Activated CD4-positive, alpha-beta memory T cell treated with anti-CD3 and anti-CD28 coated beads for 36 hours (primary cell): ENCODE measurements around the gene UFC1. TPM values are rescaled to one million over a fixed set of nuclear protein-coding genes. Genes with fewer than 3 reads are reported as not detected.

Experiments
- CTCF ChIA-PET: fragments of 350-600 bp; sonication (Branson Sonifier 250); formaldehyde crosslinking; loops from one replicate; lab custom pipeline; 2021; ENCODE audit warnings: antibody characterized with exemption, inconsistent platforms; lab: Charles Lee
- POLR2A ChIA-PET: fragments of 350-600 bp; sonication (Branson Sonifier 250); formaldehyde crosslinking; loops from one replicate; lab custom pipeline; 2021; ENCODE audit warnings: antibody characterized with exemption; lab: Charles Lee
- DNase-seq: peaks from one replicate; pipeline ENCODE4 v3.0.0-alpha.2; 2020
- H3K27ac Mint-ChIP-seq: one replicate; pipeline ENCODE4 v1.8.0; 2021; ENCODE audit warnings: mixed read lengths
- H3K27me3 Mint-ChIP-seq: one replicate; pipeline ENCODE4 v1.8.0; 2021; ENCODE audit warnings: mixed read lengths
- H3K36me3 Mint-ChIP-seq: one replicate; pipeline ENCODE4 v1.8.0; 2021; ENCODE audit warnings: mixed read lengths
- H3K4me1 Mint-ChIP-seq: one replicate; pipeline ENCODE4 v1.8.0; 2021; ENCODE audit warnings: low read depth, mixed read lengths
- H3K4me3 Mint-ChIP-seq: one replicate; pipeline ENCODE4 v1.8.0; 2021; ENCODE audit warnings: mild to moderate bottlenecking, mixed read lengths
- H3K9me3 Mint-ChIP-seq: one replicate; pipeline ENCODE4 v1.8.0; 2021; ENCODE audit warnings: mixed read lengths
- intact Hi-C: fragments of 100-400 bp; cut with micrococcal nuclease; formaldehyde crosslinking; loops from one replicate; pipeline ENCODE4 v1.15.1; 2023
- total RNA-seq, 2 experiments: library from RNA; stranded (reverse); gene quantifications; one replicate each; pipeline ENCODE4 v1.2.3, GENCODE V29; 2021

Gene UFC1
- total RNA-seq, 2 experiments from 2014 or later = 87.7 to 91.0 TPM

DNA sequence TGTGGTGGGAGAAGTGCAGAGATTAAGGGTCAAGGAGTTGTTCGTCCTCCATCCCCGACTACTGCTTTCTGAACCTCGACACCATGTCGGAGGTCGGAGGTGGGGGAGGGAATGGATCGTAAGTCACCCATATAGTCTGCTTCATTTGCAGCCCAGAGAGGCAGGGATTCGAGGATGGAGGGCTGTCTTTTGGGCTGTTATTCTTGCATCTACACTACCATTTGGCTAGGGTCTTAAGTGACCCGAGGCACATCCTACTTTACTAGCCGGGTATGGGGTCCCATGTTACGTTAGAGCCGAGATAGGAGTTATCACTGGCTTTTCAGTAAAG, 6.1 kb downstream of the UFC1 start:
- H3K4me1 Mint-ChIP-seq = peaks cover 55% of the 10 kb centered on the region
- ChIA-PET POLR2A (no interaction called here), CTCF (no interaction called here)
- H3K4me3 Mint-ChIP-seq = peak overlapping the region; percentile 78
- no peak for DNase-seq
- no peaks in the 10 kb centered on the region for H3K9me3 Mint-ChIP-seq
- intact Hi-C loops = no loop called here
- H3K27me3 Mint-ChIP-seq = no peaks in the 10 kb centered on the region
- peaks cover 34% of the 10 kb centered on the region for H3K36me3 Mint-ChIP-seq
- peak overlapping the region; percentile 81 for H3K27ac Mint-ChIP-seq

DNA sequence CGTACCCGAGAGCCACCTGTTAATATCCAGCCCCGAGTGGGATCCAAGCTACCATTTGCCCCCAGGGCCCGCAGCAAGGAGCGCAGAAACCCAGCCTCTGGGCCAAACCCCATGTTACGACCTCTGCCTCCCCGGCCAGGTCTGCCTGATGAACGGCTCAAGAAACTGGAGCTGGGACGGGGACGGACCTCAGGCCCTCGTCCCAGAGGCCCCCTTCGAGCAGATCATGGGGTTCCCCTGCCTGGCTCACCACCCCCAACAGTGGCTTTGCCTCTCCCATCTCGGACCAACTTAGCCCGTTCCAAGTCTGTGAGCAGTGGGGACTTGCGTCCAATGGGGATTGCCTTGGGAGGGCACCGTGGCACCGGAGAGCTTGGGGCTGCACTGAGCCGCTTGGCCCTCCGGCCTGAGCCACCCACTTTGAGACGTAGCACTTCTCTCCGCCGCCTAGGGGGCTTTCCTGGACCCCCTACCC, 6.9 kb downstream of the UFC1 start:
- DNase-seq = no peak

GRCh38 chr1:161161652-161162051, 7.9 kb downstream of the UFC1 start:
- H3K36me3 Mint-ChIP-seq = peaks cover 34% of the 10 kb centered on the region

More for the DNA sequence above, 6.9 kb downstream of the UFC1 start:
- Mint-ChIP-seq H3K9me3 (no peaks in the 10 kb centered on the region), H3K4me3 (peak overlapping the region; percentile 78), H3K27me3 (no peaks in the 10 kb centered on the region), H3K36me3 (peaks cover 34% of the 10 kb centered on the region), H3K4me1 (peaks cover 54% of the 10 kb centered on the region), H3K27ac (no peak overlapping the region)
- ChIA-PET CTCF (no interaction called here), POLR2A (interaction anchor here (1.6 kb wide), 1 partner anchor 16 kb away, joined by 5 read pairs; no protein-coding TSS in a partner anchor)
- intact Hi-C loops = no loop called here

DNA sequence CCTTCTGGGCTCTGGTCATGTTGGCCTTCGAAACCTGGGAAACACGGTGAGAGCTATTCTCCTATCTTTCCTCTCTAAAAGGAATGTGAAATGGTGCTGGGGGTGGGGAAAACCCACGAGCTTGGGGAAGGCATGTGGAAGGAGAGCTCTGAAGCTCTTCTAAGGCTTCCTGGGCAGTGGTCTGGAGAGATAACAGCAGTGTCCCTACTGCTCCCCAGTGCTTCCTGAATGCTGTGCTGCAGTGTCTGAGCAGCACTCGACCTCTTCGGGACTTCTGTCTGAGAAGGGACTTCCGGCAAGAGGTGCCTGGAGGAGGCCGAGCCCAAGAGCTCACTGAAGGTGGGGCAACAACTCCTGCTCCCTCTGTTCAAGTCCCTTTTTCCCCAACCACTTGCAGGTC, 8.3 kb downstream of the UFC1 start:
- H3K27me3 Mint-ChIP-seq = no peaks in the 10 kb centered on the region
- CTCF ChIA-PET = interaction anchor here (1.4 kb wide), 1 partner anchor 15 kb away, joined by 3 read pairs; the partner anchor contains the start of gene B4GALT3
- H3K4me1 Mint-ChIP-seq = peaks cover 59% of the 10 kb centered on the region

More at GRCh38 chr1:161161652-161162051, 7.9 kb downstream of the UFC1 start:
- Mint-ChIP-seq H3K27ac (no peak overlapping the region), H3K4me3 (no peak overlapping the region), H3K9me3 (no peaks in the 10 kb centered on the region), H3K27me3 (no peaks in the 10 kb centered on the region), H3K4me1 (peaks cover 57% of the 10 kb centered on the region)
- no peak for DNase-seq
- POLR2A ChIA-PET = interaction anchor here (1.0 to 1.6 kb wide), 2 partner anchors 9 to 15 kb away, joined by 4 to 5 read pairs; no protein-coding TSS in a partner anchor
- CTCF ChIA-PET = no interaction called here
- intact Hi-C loops = no loop called here

DNA sequence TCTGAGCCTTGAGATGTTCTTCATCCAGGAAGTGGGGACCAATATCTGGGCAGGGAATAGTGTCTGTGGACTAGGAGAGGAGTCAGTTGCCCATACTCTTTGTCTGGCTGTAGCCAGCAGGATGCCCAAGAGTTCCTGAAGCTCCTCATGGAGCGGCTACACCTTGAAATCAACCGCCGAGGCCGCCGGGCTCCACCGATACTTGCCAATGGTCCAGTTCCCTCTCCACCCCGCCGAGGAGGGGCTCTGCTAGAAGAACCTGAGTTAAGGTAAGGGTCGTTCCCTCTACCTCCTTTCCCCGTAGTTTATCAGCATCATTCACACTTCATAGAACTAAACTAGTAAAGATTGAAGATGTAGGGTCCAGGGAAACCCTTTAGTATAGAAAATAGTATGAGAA, 9.0 kb downstream of the UFC1 start:
- Mint-ChIP-seq H3K4me3 (no peak overlapping the region), H3K4me1 (peaks cover 63% of the 10 kb centered on the region), H3K9me3 (no peaks in the 10 kb centered on the region), H3K27ac (no peak overlapping the region), H3K27me3 (no peaks in the 10 kb centered on the region), H3K36me3 (peaks cover 24% of the 10 kb centered on the region)
- POLR2A ChIA-PET = interaction anchor here (1.0 kb wide), 1 partner anchor 8 kb away, joined by 4 read pairs; no protein-coding TSS in a partner anchor
- CTCF ChIA-PET = interaction anchor here (1.4 kb wide), 1 partner anchor 14 kb away, joined by 3 read pairs; the partner anchor contains the start of gene B4GALT3
- DNase-seq = no peak
- intact Hi-C loops = no loop called here

More for the DNA sequence above, 8.3 kb downstream of the UFC1 start:
- Mint-ChIP-seq H3K9me3 (no peaks in the 10 kb centered on the region), H3K36me3 (peaks cover 31% of the 10 kb centered on the region), H3K4me3 (no peak overlapping the region), H3K27ac (no peak overlapping the region)
- no peak for DNase-seq
- POLR2A ChIA-PET = interaction anchor here (1.0 to 1.6 kb wide), 2 partner anchors 9 to 14 kb away, joined by 4 to 5 read pairs; no protein-coding TSS in a partner anchor
- intact Hi-C loops = no loop called here

DNA sequence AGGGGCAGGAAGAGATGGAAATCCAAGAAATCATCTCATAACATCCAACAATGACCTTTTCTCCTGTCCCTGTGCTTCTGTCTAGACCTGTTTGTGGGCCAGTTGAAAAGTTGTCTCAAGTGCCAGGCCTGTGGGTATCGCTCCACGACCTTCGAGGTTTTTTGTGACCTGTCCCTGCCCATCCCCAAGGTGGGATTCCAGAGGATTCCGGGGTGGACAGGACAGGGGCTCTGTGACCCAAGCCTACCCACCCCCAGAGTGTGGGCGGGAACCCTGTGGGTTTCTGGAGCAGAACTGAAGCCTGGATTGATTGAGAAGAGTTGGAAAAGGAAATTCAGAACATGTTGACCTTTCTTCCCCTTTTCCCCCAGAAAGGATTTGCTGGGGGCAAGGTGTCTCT, 10.0 kb downstream of the UFC1 start:
- no peak for DNase-seq
- Mint-ChIP-seq H3K27ac (peak overlapping the region; percentile 16), H3K9me3 (no peaks in the 10 kb centered on the region), H3K4me1 (peaks cover 64% of the 10 kb centered on the region), H3K4me3 (no peak overlapping the region), H3K27me3 (no peaks in the 10 kb centered on the region), H3K36me3 (peaks cover 16% of the 10 kb centered on the region)
- ChIA-PET POLR2A (no interaction called here), CTCF (interaction anchor here (1.0 kb wide), 1 partner anchor 31 kb away, joined by 3 read pairs; the partner anchor contains the start of gene DEDD)
- intact Hi-C loops = no loop called here

DNA sequence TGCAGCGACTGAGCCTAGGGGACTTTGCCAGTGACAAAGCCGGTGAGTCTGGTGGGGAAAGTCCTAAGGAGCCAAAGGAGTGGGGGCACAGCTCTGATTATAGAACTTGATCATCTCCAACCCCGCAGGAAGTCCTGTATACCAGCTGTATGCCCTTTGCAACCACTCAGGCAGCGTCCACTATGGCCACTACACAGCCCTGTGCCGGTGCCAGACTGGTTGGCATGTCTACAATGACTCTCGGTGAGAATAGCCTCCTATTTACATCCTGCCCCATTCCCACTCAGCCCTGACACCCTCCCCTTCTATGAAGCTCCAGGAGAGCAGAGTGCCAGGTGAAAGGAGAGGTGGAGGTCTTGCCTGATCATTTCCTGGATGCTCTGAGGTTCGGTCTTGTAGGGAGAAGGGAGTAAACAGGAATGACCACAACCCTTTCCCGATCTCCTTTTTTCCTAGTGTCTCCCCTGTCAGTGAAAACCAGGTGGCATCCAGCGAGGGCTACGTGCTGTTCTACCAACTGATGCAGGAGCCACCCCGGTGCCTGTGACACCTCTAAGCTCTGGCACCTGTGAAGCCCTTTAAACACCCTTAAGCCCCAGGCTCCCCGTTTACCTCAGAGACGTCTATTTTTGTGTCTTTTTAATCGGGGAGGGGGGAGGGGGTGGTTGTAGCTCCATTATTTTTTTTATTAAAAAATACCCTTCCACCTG, 11.3 kb downstream of the UFC1 start:
- POLR2A ChIA-PET = interaction anchor here (0.6 to 3.2 kb wide), 12 partner anchors 9 to 133 kb away, joined by 3 to 41 read pairs (median 11); partner anchors contain the start of genes B4GALT3, DEDD, NDUFS2 and NIT1
- Mint-ChIP-seq H3K27me3 (no peaks in the 10 kb centered on the region), H3K27ac (peak overlapping the region; percentile 61), H3K36me3 (peaks cover 14% of the 10 kb centered on the region), H3K4me1 (peaks cover 57% of the 10 kb centered on the region), H3K9me3 (no peaks in the 10 kb centered on the region), H3K4me3 (peak overlapping the region; percentile 20)
- intact Hi-C loops = loop anchor here (5.0 kb wide), 1 partner anchor 98 kb away; the partner anchor contains the start of gene ARHGAP30
- DNase-seq = no peak
- CTCF ChIA-PET = interaction anchor here (0.6 to 3.4 kb wide), 20 partner anchors 8 to 572 kb away, joined by 3 to 45 read pairs (median 6); partner anchors contain the start of genes B4GALT3, KLHDC9, NDUFS2 and NIT1

DNA sequence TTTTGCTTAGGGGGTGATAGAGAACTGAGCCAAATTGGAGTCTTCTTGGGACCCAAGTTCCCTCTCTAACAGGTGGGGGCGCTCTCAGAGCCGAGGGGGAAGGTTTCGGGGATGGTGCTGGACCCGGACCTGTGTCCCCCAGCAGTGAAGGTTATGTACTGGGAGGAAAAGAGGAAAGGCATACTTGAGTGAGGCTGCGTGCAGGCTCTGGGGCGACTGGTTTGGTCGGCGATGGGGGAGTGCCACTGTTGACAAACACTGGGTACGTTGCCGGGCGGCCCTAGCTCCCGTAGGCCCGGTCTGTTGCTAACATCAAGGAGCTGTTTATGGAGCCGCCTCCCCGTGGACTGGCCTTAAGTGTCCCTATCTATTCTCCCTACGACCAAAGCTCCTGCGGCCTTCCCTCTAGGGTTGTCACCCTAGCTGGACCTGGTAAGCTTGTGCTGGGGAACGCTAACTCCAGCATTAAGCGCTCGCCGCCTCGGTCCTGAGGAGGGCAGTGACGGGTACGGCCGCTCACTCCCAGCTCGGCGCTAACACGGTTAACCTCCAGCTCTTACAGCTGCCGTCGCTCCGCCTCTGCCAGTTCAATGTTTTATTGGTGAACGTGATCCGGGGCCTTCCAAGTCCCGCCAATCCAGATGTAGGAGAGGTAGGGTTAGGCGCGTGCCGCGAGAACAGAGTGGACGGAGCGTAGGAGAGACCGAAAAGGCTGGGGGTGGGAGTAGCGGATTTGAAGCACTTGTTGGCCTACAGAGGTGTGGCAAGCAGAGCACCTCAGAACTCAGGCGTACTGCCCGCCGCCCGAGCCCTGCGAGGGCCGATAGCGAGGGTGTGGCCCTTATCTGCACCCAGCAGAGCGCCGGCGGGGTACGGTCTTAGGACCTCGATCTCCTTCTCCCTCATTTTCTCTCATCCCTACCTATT, 12.2 kb downstream of the UFC1 start, which contains the start of gene PPOX:
TSS of gene PPOX (plus strand) at position 685 of the 927 bp plus-strand sequence. CDS start 422 bp downstream, outside the sequence.
- POLR2A ChIA-PET = interaction anchor here (0.5 to 3.2 kb wide), 14 partner anchors 10 to 121 kb away, joined by 3 to 41 read pairs (median 8); partner anchors contain the start of genes B4GALT3, DEDD, NDUFS2 and NIT1
- DNase-seq = peak; percentile 97
- Mint-ChIP-seq H3K4me1 (peaks cover 48% of the 10 kb centered on the region), H3K36me3 (peaks cover 16% of the 10 kb centered on the region), H3K27ac (peak within 1 kb of the TSS; percentile 93), H3K27me3 (no peaks in the 10 kb centered on the region), H3K4me3 (peak within 1 kb of the TSS; percentile 86), H3K9me3 (no peaks in the 10 kb centered on the region)
- intact Hi-C loops = loop anchor here (1.0 to 5.0 kb wide), 3 partner anchors 19 to 99 kb away; partner anchors contain the start of gene ARHGAP30
- CTCF ChIA-PET = interaction anchor here (0.6 to 3.4 kb wide), 26 partner anchors 9 to 571 kb away, joined by 3 to 45 read pairs (median 6); partner anchors contain the start of genes B4GALT3, DEDD, KLHDC9 and NDUFS2

- Mint-ChIP-seq H3K27ac (peak overlapping the region; percentile 93), H3K4me1 (peaks cover 39% of the 10 kb centered on the region), H3K4me3 (peak overlapping the region; percentile 86), H3K36me3 (peaks cover 17% of the 10 kb centered on the region), H3K9me3 (no peaks in the 10 kb centered on the region), H3K27me3 (no peaks in the 10 kb centered on the region)
- ChIA-PET CTCF (interaction anchor here (1.0 to 3.4 kb wide), 15 partner anchors 8 to 216 kb away, joined by 3 to 45 read pairs (median 12); partner anchors contain the start of genes B4GALT3, DEDD, KLHDC9 and NDUFS2), POLR2A (interaction anchor here (0.5 to 3.2 kb wide), 12 partner anchors 9 to 122 kb away, joined by 3 to 41 read pairs (median 11); partner anchors contain the start of genes B4GALT3, DEDD, NDUFS2 and NIT1)
- DNase-seq = no peak
- intact Hi-C loops = loop anchor here (1.0 to 5.0 kb wide), 3 partner anchors 18 to 100 kb away; partner anchors contain the start of gene ARHGAP30
These were observed 13.1 kb downstream of the UFC1 start for GRCh38 chr1:161166669-161167548.

- Mint-ChIP-seq H3K36me3 (peaks cover 20% of the 10 kb centered on the region), H3K4me3 (no peak overlapping the region), H3K27me3 (no peaks in the 10 kb centered on the region), H3K9me3 (no peaks in the 10 kb centered on the region), H3K4me1 (peaks cover 30% of the 10 kb centered on the region), H3K27ac (no peak overlapping the region)
- intact Hi-C loops = loop anchor here (5.0 kb wide), 1 partner anchor 102 kb away; the partner anchor contains the start of gene ARHGAP30
- no peak for DNase-seq
- POLR2A ChIA-PET = no interaction called here
- CTCF ChIA-PET = interaction anchor here (1.2 kb wide), 1 partner anchor 57 kb away, joined by 3 read pairs; the partner anchor contains the start of gene TOMM40L
These were observed 15.1 kb downstream of the UFC1 start for GRCh38 chr1:161168906-161169305.
